VCaP (cell line): ENCODE measurements around the gene SYNCRIP.

ENCODE experiments used
- H3K27ac ChIP-seq: fragments of 450-650 bp; 2 replicates; pipeline ENCODE4 v1.5.1; 2017
- TF ChIP-seq, protein P1 (sequence below): fragments of 450-650 bp; conservative IDR thresholded peaks from 2 replicates; pipeline ENCODE4 v1.5.1; 2017; ENCODE audit warnings: mild to moderate bottlenecking, moderate library complexity

The SYNCRIP gene

DNA sequence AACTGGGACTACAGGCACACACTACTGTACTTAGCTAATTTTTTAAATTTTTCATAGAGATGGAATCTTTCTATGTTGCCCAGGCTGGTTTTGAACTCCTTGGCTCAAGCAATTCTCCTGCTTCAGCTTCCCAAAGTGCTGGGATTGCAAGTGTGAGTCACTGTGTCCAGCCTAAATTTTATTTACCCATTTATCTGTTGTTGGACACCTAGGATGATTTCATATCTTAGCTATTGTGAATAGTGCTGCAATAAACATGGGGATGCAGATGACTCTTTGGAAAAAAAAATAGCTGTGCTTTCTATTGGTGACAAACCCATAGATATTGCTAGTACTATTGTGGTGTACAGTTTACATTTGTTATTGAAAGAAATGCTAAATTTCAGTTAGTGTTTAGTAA lies 19.6 kb upstream of the SYNCRIP start:
- TF ChIP-seq, protein P1, sequence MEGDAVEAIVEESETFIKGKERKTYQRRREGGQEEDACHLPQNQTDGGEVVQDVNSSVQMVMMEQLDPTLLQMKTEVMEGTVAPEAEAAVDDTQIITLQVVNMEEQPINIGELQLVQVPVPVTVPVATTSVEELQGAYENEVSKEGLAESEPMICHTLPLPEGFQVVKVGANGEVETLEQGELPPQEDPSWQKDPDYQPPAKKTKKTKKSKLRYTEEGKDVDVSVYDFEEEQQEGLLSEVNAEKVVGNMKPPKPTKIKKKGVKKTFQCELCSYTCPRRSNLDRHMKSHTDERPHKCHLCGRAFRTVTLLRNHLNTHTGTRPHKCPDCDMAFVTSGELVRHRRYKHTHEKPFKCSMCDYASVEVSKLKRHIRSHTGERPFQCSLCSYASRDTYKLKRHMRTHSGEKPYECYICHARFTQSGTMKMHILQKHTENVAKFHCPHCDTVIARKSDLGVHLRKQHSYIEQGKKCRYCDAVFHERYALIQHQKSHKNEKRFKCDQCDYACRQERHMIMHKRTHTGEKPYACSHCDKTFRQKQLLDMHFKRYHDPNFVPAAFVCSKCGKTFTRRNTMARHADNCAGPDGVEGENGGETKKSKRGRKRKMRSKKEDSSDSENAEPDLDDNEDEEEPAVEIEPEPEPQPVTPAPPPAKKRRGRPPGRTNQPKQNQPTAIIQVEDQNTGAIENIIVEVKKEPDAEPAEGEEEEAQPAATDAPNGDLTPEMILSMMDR, result no peak
- H3K27ac ChIP-seq, result no peak overlapping the region

DNA sequence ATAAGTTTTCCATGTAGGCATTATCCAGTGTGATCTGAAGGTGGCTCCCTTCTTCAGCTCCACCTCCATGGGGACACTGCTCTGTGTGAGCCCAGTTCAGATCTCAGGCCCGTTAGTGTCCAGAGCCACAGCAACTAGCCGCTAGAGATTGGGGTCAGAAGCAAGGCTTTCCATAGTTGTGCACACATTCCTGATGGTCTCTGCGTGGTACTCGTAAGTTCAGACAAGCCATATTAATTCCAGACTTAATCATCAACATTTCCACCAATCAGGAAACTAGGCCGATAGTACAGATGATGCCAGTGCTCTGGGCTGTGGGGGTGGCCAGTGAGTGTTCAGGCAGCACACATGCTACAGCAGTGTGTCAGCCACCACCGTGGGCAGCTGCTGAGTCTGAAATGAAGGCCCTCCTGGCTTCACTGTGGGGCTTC lies 17.5 kb upstream of the SYNCRIP start:
- TF ChIP-seq, protein P1, result no peak
- H3K27ac ChIP-seq, result no peak overlapping the region

DNA sequence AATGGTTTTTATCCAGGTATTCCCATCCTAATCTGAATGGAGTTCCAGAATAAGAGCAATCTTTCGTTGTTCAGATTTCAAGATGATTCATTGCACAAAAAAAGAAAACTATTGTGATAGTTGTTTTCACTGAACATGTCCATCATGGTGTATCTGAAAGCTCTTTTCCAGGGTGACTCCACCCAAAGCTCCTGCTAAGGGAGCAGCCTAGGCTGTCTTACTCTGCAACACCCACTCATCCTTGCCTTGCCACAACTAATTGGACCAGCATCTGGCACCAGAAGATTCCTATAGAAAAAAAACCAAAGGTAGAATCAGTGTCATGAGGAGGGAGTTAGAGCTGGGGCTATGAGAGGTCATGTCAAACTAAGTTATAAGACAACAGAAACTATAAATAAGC lies 7.9 kb upstream of the SYNCRIP start:
- TF ChIP-seq, protein P1, result no peak

DNA sequence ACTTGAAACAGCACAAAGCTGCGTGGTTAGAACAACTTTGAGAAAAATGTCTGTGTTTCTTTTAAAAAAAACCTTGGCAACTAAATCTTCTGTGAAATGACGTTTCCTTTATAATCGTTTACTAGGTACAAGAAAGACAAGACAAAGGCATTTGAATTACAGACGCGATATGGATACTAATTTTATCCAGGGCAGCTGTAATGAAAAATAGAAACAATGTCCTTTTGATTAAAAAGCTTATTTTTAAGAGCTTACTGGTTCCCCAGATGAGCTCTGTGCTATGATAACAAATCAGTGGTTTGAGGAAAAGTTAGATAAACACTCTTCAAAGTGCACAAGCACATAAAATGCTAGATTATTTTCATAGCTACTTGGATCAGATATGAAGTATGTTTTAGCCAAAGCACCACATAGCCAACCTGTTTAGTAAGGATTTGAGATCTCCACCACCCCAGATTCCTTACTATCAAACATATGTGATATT lies 1.6 kb upstream of the SYNCRIP start:
- peak overlapping the region; percentile 99 for H3K27ac ChIP-seq
- TF ChIP-seq, protein P1, result no peak

More for the DNA sequence above, 7.9 kb upstream of the SYNCRIP start:
- H3K27ac ChIP-seq, result no peak overlapping the region

DNA sequence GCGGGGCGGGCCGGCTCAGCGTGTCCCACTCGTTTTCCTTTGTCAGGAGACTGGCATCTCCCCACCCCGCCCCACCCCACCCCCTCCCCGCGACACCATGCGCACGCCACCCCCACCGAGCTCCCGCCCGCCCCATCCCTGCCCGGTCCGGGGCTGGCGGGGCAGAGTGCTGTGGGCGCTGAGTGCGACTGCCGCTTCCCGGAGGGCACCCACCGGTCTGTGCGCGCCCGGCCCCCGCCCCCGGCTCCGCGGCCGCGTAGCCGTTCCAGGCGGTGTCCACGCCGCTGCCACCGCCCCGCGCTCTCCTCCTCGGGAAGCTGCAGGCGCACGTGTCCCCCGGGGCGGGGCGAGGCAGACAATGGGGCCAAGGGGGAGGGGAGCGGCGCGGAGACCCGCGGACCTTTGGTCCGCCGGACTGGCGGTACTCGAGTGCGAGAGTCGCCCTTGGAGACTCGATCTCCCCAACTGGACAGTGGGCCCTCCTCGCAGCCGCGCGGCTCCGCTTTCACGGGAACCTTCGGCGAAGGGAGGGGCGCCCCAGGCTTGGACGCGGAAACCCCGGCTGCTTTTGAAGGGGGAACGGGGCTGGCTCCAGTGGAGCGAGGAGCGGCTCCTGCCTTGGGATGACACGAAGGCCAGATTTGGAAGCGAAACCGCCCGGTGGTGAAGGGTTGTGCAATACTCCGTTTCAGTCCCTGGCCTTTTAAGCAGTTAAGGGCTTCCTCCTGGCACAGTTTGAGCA lies 1.0 kb upstream of the SYNCRIP start:
- TF ChIP-seq, protein P1, result no peak
- H3K27ac ChIP-seq, result peak overlapping the region; percentile 99

DNA sequence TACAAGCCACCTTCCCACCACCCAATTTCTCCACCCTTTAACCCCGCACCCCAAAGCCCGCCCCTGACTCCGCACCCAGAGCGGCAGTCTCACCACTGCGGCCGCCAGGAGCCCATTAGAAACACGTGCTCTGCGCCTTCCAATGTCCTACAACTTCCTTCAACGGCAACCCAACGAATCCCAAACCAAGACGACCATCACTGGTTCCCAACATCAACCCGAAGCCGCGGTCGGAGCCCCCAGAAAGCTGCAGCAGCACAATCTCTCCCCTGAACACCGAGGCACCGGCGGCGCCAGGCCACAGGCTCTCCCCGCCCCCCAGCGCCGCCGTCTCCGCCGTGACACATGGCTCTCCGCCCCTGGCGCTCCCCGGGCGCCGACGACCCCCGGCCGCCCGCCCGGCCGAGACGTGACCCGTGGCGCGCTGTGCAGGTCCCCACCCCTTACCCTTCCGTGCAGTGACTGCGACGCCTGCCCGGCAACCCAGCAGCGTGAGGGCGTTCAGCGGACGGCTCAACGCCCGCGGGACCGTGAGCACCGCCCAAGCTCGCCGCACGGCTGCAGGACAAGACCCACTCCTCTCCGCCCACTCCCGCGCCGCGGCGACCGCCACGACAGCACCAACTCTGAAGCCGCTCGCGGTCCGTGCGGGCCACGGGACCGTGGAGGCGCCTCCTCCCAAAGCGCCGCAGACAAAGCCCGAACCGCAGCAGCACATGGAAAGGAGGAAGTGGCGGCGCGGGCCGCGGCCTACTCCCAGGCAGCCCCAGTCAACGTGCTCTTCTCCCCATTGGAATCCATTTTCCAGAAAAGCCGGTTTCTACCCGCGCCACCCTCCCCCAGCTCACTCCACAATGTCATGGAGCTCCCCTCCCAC lies 551 bp downstream of the SYNCRIP start:
- H3K27ac ChIP-seq, result peak overlapping the region; percentile 99
- TF ChIP-seq, protein P1, result no peak

DNA sequence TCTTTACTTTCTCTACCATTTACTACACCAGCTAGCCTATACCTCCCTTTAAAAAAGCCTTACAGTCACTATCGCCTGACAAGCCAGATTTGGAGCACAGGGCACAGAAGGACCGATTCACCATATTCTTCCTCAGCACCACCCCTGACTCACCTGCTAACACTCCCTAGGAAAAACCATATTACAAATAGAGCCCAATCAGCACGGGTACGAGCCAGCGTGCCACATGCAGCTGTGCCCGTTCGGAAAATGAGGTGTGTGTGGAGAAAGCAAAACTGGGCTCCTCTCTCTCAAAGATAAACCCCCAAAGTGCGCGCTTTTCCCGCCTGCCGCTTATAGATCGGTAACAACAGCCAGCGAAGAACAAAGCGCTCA lies 1.2 kb downstream of the SYNCRIP start:
- TF ChIP-seq, protein P1, result no peak
- peak overlapping the region; percentile 99 for H3K27ac ChIP-seq
